C4-2B (cell line): Measurements from ENCODE around the gene TH.

Source experiments
- CTCF ChIP-seq: fragments of 450-650 bp; conservative IDR thresholded peaks from 2 replicates; pipeline ENCODE4 v1.5.1; 2017; ENCODE audit warnings: mild to moderate bottlenecking
- ZFX ChIP-seq: fragments of 450-650 bp; IDR thresholded peaks from 2 replicates; pipeline ENCODE4 v1.6.1; 2017

DNA sequence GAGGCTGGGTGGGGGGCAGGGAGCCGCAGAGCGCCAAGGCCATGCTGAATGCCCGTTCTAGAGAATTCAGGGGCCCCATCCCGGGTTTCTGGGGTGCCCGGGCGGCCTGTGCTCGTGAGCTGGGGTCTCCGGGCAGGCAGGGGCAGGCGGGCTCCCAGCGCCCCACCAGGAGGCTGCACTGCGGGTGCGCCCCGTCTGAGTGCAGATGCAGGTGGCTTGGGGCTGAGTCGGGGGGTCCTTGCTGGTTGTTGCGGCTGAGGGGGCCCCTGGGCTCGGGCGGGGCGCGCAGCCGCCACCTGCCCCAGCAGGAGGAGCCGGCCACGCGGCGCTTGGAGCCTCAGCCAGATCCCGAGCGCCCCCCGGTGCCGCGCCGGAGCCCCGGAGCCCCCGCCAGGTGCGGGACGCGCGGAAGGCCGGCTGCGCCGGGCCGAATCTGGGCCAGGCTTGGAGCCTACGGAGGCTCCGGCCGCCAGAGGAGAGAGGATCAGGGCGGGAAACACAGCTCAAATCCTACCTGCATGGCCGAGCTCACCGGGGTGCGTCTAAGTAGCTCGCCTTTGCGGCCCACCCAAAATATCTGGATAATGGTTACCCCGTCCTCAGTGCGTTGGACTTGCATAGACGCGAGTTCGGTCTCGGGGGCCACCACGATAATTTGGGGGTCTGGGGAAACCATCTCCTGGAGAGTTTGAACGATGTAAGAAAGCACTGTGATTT, 31.8 kb downstream of the TH start:
- TF ChIP-seq CTCF, result no peak
- TF ChIP-seq ZFX, result no peak
